ENCODE data around the gene GPR55.

The GPR55 gene

GRCh38 chr2:230865766-230866755 lies 59.0 kb downstream of the GPR55 start:
- DNase-seq: no peak

- no peak for DNase-seq
Observed at GRCh38 chr2:230865307-230865765, 59.7 kb downstream of the GPR55 start.

GRCh38 chr2:230864605-230865306 lies 60.3 kb downstream of the GPR55 start, which contains the start of gene ITM2C:
ITM2C (plus strand) TSS chr2:230864942; CDS start chr2:230865026, 84 bp downstream.
- DNase-seq: no peak

GRCh38 chr2:230864122-230864604 lies 60.9 kb downstream of the GPR55 start:
- no peak for DNase-seq

- DNase-seq: no peak
Observed at GRCh38 chr2:230863442-230864121, 61.5 kb downstream of the GPR55 start.

GRCh38 chr2:230863031-230863430 lies 62.0 kb downstream of the GPR55 start:
- DNase-seq: no peak

- no peak for DNase-seq
Observed at GRCh38 chr2:230862292-230862691, 62.8 kb downstream of the GPR55 start.

- DNase-seq: no peak
Observed at GRCh38 chr2:230861552-230862255, 63.3 kb downstream of the GPR55 start.

Data from NCI-H1417 treated with DMSO at 0.1 percent for 48 hours (cell line).